ENCODE results near the gene SLC29A1. TPM values are rescaled to one million over a fixed set of nuclear protein-coding genes. Genes with fewer than 3 reads are reported as not detected.

Gene SLC29A1
- total RNA-seq, 1 experiment from 2014 or later, result 81.3 TPM

DNA sequence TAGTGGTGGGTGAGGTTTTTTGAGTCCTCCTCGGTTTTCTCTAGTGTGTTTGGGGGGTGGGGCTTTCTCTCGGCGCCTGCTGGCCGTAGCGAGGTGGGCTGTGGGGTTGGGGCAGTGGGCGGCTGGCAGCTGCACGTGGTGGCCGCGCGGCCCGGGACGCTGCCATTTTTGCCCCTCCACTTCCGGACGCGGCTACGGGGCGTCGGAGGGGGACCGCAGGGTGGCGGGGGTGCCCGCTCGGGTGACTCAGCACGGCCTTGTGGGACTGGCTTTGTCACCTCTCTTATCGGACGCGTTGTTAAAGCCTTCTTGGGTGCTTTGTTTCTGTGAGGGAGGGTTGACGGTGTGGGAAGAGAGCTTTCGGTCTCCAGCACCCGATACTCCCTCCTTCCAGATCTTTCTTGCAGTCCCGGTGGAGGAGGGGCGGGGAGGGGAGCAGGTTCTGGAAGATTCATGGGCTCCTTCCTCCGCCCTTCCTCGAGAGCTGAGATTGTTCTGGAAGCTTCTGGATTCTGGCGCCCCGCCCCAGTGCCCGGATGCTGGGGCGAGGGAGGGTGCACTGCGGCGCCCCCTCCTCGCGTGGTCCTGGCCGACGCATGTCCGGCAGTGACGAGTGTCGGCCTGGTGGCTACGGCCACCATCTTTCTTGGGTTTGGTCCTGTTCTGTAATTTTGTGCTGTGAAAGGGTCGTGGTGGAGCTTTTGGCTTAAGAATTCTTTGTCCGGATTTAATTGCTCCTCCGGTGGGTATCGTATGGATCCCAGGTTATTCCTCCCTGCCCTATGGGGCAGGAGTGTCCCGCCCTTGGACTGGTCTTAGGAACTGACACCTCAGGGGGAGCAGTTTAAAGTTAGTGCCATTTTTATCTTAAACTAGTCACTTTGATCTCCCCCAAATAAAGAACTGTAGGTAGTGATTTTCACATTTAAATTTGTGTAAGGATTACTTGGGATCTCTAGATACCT is 24.2 kb downstream of the SLC29A1 start:
- H3K4me1 ChIP-seq, result peaks cover 15% of the 10 kb centered on the region
- H3K9me3 Mint-ChIP-seq (ENCODE audit: unreplicated experiment), result no peaks in the 10 kb centered on the region
- TSS peak; percentile 45 for BruUV-seq (replicated peaks)
- intact Hi-C loops (cut with micrococcal nuclease; ENCODE audit: unreplicated experiment), result loop anchor here (5.0 kb wide), 1 partner anchor 430 kb away; no protein-coding TSS in a partner anchor
- H3K27me3 Mint-ChIP-seq (ENCODE audit: insufficient read depth, unreplicated experiment), result no peaks in the 10 kb centered on the region
- ChIA-PET CTCF (interaction anchor here (0.7 to 1.3 kb wide), 4 partner anchors 9 to 24 kb away, joined by 3 to 8 read pairs (median 4); partner anchors contain the start of gene SLC29A1), POLR2A (interaction anchor here (0.5 to 2.1 kb wide), 12 partner anchors 9 to 443 kb away, joined by 3 to 37 read pairs (median 4); partner anchors contain the start of genes MRPL14, SLC29A1, SLC35B2 and TMEM63B)
- peak overlapping the region; percentile 97 for H3K4me3 Mint-ChIP-seq (ENCODE audit: unreplicated experiment)
- no peaks in the 10 kb centered on the region for H3K27me3 ChIP-seq (replicated peaks; ENCODE audit: control insufficient read depth, insufficient read depth, low read length)
- H3K9me3 ChIP-seq, result no peaks in the 10 kb centered on the region
- peaks cover 13% of the 10 kb centered on the region for H3K4me1 Mint-ChIP-seq (ENCODE audit: low read depth, unreplicated experiment)
- H3K36me3 Mint-ChIP-seq (ENCODE audit: insufficient read depth, unreplicated experiment), result peaks cover 70% of the 10 kb centered on the region
- peak overlapping the region; percentile 99 for H3K27ac Mint-ChIP-seq (ENCODE audit: unreplicated experiment)
- H3K36me3 ChIP-seq (ENCODE audit: control insufficient read depth, insufficient read depth, low read length), result peaks cover 8% of the 10 kb centered on the region
- peak; percentile 70 to 72 for DNase-seq
- H3K4me3 ChIP-seq (ENCODE audit: low read depth, low read length), result peak overlapping the region; percentile 97
- TF ChIP-seq, protein P1, sequence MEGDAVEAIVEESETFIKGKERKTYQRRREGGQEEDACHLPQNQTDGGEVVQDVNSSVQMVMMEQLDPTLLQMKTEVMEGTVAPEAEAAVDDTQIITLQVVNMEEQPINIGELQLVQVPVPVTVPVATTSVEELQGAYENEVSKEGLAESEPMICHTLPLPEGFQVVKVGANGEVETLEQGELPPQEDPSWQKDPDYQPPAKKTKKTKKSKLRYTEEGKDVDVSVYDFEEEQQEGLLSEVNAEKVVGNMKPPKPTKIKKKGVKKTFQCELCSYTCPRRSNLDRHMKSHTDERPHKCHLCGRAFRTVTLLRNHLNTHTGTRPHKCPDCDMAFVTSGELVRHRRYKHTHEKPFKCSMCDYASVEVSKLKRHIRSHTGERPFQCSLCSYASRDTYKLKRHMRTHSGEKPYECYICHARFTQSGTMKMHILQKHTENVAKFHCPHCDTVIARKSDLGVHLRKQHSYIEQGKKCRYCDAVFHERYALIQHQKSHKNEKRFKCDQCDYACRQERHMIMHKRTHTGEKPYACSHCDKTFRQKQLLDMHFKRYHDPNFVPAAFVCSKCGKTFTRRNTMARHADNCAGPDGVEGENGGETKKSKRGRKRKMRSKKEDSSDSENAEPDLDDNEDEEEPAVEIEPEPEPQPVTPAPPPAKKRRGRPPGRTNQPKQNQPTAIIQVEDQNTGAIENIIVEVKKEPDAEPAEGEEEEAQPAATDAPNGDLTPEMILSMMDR (IDR thresholded peaks at IDR 0.05; ENCODE audit: insufficient read depth in 1 of 2, low read depth in 1 of 2, low read length in 1 of 2, severe bottlenecking in 1 of 2, unreplicated experiment in 1 of 2), result no peak

DNA sequence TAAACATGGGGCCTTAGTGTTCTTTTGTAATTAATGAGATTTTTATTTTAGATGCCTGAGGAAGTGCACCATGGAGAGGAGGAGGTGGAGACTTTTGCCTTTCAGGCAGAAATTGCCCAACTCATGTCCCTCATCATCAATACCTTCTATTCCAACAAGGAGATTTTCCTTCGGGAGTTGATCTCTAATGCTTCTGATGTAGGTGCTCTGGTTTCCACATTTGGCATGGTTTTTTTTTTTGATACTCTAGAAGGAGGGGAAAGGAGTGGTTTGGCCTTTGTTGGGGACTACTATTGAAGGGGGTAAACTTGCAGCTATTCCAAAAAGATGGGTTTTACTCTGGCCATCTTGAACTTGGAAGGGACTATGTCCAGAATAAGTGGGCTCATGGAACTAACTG is 25.2 kb downstream of the SLC29A1 start:
- Histone ChIP-seq H3K4me1 (peaks cover 15% of the 10 kb centered on the region), H3K4me3 (ENCODE audit: low read depth, low read length) (peak overlapping the region; percentile 97), H3K36me3 (ENCODE audit: control insufficient read depth, insufficient read depth, low read length) (peaks cover 8% of the 10 kb centered on the region), H3K9me3 (no peaks in the 10 kb centered on the region), H3K27me3 (replicated peaks; ENCODE audit: control insufficient read depth, insufficient read depth, low read length) (no peaks in the 10 kb centered on the region)
- H3K4me3 Mint-ChIP-seq (ENCODE audit: unreplicated experiment), result peak overlapping the region; percentile 97
- H3K27me3 Mint-ChIP-seq (ENCODE audit: insufficient read depth, unreplicated experiment), result no peaks in the 10 kb centered on the region
- peaks cover 13% of the 10 kb centered on the region for H3K4me1 Mint-ChIP-seq (ENCODE audit: low read depth, unreplicated experiment)
- ChIA-PET POLR2A (no interaction called here), CTCF (no interaction called here)
- no peaks in the 10 kb centered on the region for H3K9me3 Mint-ChIP-seq (ENCODE audit: unreplicated experiment)
- peak overlapping the region; percentile 99 for H3K27ac Mint-ChIP-seq (ENCODE audit: unreplicated experiment)
- peaks cover 80% of the 10 kb centered on the region for H3K36me3 Mint-ChIP-seq (ENCODE audit: insufficient read depth, unreplicated experiment)
- DNase-seq, result no peak
- intact Hi-C loops (cut with micrococcal nuclease; ENCODE audit: unreplicated experiment), result loop anchor here (5.0 kb wide), 1 partner anchor 431 kb away; no protein-coding TSS in a partner anchor
- TF ChIP-seq, protein P1 (IDR thresholded peaks at IDR 0.05; ENCODE audit: insufficient read depth in 1 of 2, low read depth in 1 of 2, low read length in 1 of 2, severe bottlenecking in 1 of 2, unreplicated experiment in 1 of 2), result no peak
- no TSS peak for BruUV-seq (replicated peaks)

DNA sequence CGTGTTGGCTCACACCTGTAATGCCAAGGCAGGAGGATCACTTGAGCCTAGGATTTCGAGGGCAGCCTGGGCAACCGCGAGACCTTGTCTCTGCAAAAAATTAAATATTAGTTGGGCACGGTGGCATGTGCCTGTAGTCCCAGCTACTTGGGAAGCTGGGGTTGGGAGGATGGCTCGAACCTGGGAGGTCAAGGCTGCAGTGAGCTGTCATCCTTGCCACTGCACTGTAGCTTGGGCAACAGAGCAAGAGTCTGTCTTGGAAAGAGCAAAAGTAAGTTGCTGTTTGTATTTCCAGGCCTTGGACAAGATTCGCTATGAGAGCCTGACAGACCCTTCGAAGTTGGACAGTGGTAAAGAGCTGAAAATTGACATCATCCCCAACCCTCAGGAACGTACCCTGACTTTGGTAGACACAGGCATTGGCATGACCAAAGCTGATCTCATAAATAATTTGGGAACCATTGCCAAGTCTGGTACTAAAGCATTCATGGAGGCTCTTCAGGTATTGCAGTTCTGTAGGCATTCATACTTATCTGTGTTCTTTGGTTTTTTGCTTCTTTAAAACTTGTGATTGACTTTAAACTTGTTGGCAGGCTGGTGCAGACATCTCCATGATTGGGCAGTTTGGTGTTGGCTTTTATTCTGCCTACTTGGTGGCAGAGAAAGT is 25.8 kb downstream of the SLC29A1 start:
- peaks cover 13% of the 10 kb centered on the region for H3K4me1 Mint-ChIP-seq (ENCODE audit: low read depth, unreplicated experiment)
- TF ChIP-seq, protein P1 (IDR thresholded peaks at IDR 0.05; ENCODE audit: insufficient read depth in 1 of 2, low read depth in 1 of 2, low read length in 1 of 2, severe bottlenecking in 1 of 2, unreplicated experiment in 1 of 2), result no peak
- DNase-seq, result no peak

More for the DNA sequence above, 25.8 kb downstream of the SLC29A1 start:
- ChIA-PET POLR2A (no interaction called here), CTCF (no interaction called here)
- Histone ChIP-seq H3K4me3 (ENCODE audit: low read depth, low read length) (no peak overlapping the region), H3K4me1 (peaks cover 15% of the 10 kb centered on the region), H3K27me3 (replicated peaks; ENCODE audit: control insufficient read depth, insufficient read depth, low read length) (no peaks in the 10 kb centered on the region), H3K9me3 (no peaks in the 10 kb centered on the region), H3K36me3 (ENCODE audit: control insufficient read depth, insufficient read depth, low read length) (peaks cover 8% of the 10 kb centered on the region)
- H3K27me3 Mint-ChIP-seq (ENCODE audit: insufficient read depth, unreplicated experiment), result no peaks in the 10 kb centered on the region
- intact Hi-C loops (cut with micrococcal nuclease; ENCODE audit: unreplicated experiment), result loop anchor here (5.0 kb wide), 1 partner anchor 432 kb away; no protein-coding TSS in a partner anchor
- no peaks in the 10 kb centered on the region for H3K9me3 Mint-ChIP-seq (ENCODE audit: unreplicated experiment)
- H3K4me3 Mint-ChIP-seq (ENCODE audit: unreplicated experiment), result peak overlapping the region; percentile 97
- H3K27ac Mint-ChIP-seq (ENCODE audit: unreplicated experiment), result peak overlapping the region; percentile 99
- peaks cover 86% of the 10 kb centered on the region for H3K36me3 Mint-ChIP-seq (ENCODE audit: insufficient read depth, unreplicated experiment)
- no TSS peak for BruUV-seq (replicated peaks)
